Neuronal stem cell (in vitro differentiated cells): Measurements from ENCODE around the gene RASAL1.

Experiments used
- DNase-seq: peaks from one replicate; pipeline ENCODE4 v3.0.0-alpha.2; 2013; ENCODE audit warnings: low spot score
- H2AFZ ChIP-seq: one replicate; pipeline ENCODE4 v1.6.1; 2013; ENCODE audit warnings: mild to moderate bottlenecking, low read length, inconsistent platforms
- H2AK5ac ChIP-seq: 2 replicates; pipeline ENCODE4 v1.6.1; 2013; ENCODE audit warnings: low read depth, mild to moderate bottlenecking, inconsistent platforms, low read length, moderate library complexity, mixed read lengths
- H2BK120ac ChIP-seq: 2 replicates; pipeline ENCODE4 v1.6.1; 2013; ENCODE audit warnings: low read depth, mild to moderate bottlenecking, inconsistent platforms, low read length, moderate library complexity, mixed read lengths
- H2BK12ac ChIP-seq: one replicate; pipeline ENCODE4 v1.6.1; 2013; ENCODE audit warnings: low read length, inconsistent platforms
- H2BK15ac ChIP-seq: 2 replicates; pipeline ENCODE4 v1.6.1; 2013; ENCODE audit warnings: mild to moderate bottlenecking, low read length, inconsistent platforms, mixed read lengths
- H2BK5ac ChIP-seq: one replicate; pipeline ENCODE4 v1.6.1; 2013; ENCODE audit warnings: inconsistent platforms, mild to moderate bottlenecking, low read length, moderate library complexity
- H3K14ac ChIP-seq: one replicate; pipeline ENCODE4 v1.6.1; 2013; ENCODE audit warnings: low read length, inconsistent platforms
- H3K18ac ChIP-seq: 2 replicates; pipeline ENCODE4 v1.6.1; 2013; ENCODE audit warnings: low read length, inconsistent platforms
- H3K23ac ChIP-seq: 2 replicates; pipeline ENCODE4 v1.6.1; 2013; ENCODE audit warnings: low read depth, mild to moderate bottlenecking, mixed read lengths, low read length, inconsistent platforms; ENCODE audit not compliant: poor library complexity
- H3K27ac ChIP-seq: replicated peaks from 3 replicates; pipeline ENCODE4 v1.5.1; 2013; ENCODE audit warnings: low read length, inconsistent platforms
- H3K27me3 ChIP-seq, 3 experiments: 2 replicates each; pipeline ENCODE4 v1.6.1; 2013; ENCODE audit warnings: low read length in 3 of 3, mild to moderate bottlenecking in 2 of 3, inconsistent platforms in 1 of 3, low read depth in 1 of 3, mixed read lengths in 1 of 3, moderate library complexity in 1 of 3; ENCODE audit not compliant: control insufficient read depth in 3 of 3, insufficient read depth in 3 of 3
- H3K36me3 ChIP-seq, 2 donors: replicated peaks in 1 of 2; 2 replicates each; pipeline ENCODE4 v1.6.1; 2013; ENCODE audit warnings: low read length in 2 of 2; ENCODE audit not compliant: control insufficient read depth in 2 of 2, insufficient read depth in 2 of 2
- H3K4ac ChIP-seq: 2 replicates; pipeline ENCODE4 v1.6.1; 2013; ENCODE audit warnings: inconsistent platforms, mild to moderate bottlenecking, low read length, moderate library complexity
- H3K4me1 ChIP-seq, 2 donors: 1 replicate in 1 of 2; 2 replicates in 1 of 2; pipeline ENCODE4 v1.6.1; 2013; ENCODE audit warnings: low read length in 2 of 2, low read depth in 1 of 2; ENCODE audit not compliant: control insufficient read depth in 2 of 2, insufficient read depth in 1 of 2
- H3K4me2 ChIP-seq: one replicate; pipeline ENCODE4 v1.6.1; 2013; ENCODE audit warnings: mild to moderate bottlenecking, low read length, inconsistent platforms; ENCODE audit not compliant: insufficient read depth, poor library complexity, severe bottlenecking
- H3K4me3 ChIP-seq, 2 donors: 2 replicates each; pipeline ENCODE4 v1.5.1; 2013; ENCODE audit warnings: low read length in 2 of 2, mild to moderate bottlenecking in 2 of 2, inconsistent platforms in 1 of 2, moderate library complexity in 1 of 2
- H3K79me1 ChIP-seq: one replicate; pipeline ENCODE4 v1.6.1; 2013; ENCODE audit warnings: low read depth, mild to moderate bottlenecking, inconsistent platforms, low read length, moderate library complexity
- H3K9ac ChIP-seq: one replicate; pipeline ENCODE4 v1.6.1; 2013; ENCODE audit warnings: mild to moderate bottlenecking, low read depth, low read length, inconsistent platforms; ENCODE audit not compliant: poor library complexity
- H3K9me3 ChIP-seq, 2 donors: replicated peaks in 1 of 2; 2 replicates each; pipeline versions ENCODE3 to v1.6.1; 2013; ENCODE audit warnings: low read length in 2 of 2, mild to moderate bottlenecking in 2 of 2, inconsistent platforms in 1 of 2, low read depth in 1 of 2, mixed read lengths in 1 of 2, moderate library complexity in 1 of 2; ENCODE audit not compliant: control insufficient read depth in 2 of 2, insufficient read depth in 1 of 2
- H4K8ac ChIP-seq: one replicate; pipeline ENCODE4 v1.6.1; 2013; ENCODE audit warnings: low read depth, mild to moderate bottlenecking, inconsistent platforms, low read length, moderate library complexity
- H4K91ac ChIP-seq: one replicate; pipeline ENCODE4 v1.6.1; 2013; ENCODE audit warnings: low read length, low read depth, mild to moderate bottlenecking, inconsistent platforms; ENCODE audit not compliant: poor library complexity
- WGBS, 2 donors: extraction: QIAGEN DNeasy Blood & Tissue Kit; methylation state at CpG; one replicate each; pipeline ENCODE4 v1.1.7; 2013; ENCODE audit warnings: missing lambda C conversion rate in 2 of 2, mixed read lengths in 1 of 2; ENCODE audit not compliant: insufficient read length in 2 of 2, insufficient replicate concordance in 1 of 2; ENCODE audit errors: extremely low coverage in 2 of 2; 5-methylcytosine and 5-hydroxymethylcytosine counted together

Gene RASAL1

GRCh38 chr12:113070117-113070906 lies 65.2 kb downstream of the RASAL1 start:
- H3K9me3 ChIP-seq: no peaks in the 10 kb centered on the region
- no peak overlapping the region for H3K9ac ChIP-seq
- H2BK12ac ChIP-seq: no peak overlapping the region
- H3K27me3 ChIP-seq: peaks cover 0 to 16% (median 0%) of the 10 kb centered on the region in 3 experiments
- H2AFZ ChIP-seq: no peak overlapping the region
- DNase-seq: no peak
- no peak overlapping the region for H3K14ac ChIP-seq
- no peak overlapping the region for H3K4ac ChIP-seq
- no peak overlapping the region for H2BK120ac ChIP-seq
- H3K4me3 ChIP-seq: no peak overlapping the region
- H4K8ac ChIP-seq: no peak overlapping the region
- no peak overlapping the region for H2BK5ac ChIP-seq
- H3K36me3 ChIP-seq: no peaks in the 10 kb centered on the region
- H2BK15ac ChIP-seq: no peak overlapping the region
- H3K4me2 ChIP-seq: no peak overlapping the region
- no peak overlapping the region for H4K91ac ChIP-seq
- no peak overlapping the region for H3K27ac ChIP-seq
- no CpG with 5 or more reads among the region's 15 CpGs for WGBS, 2 donors
- no peaks in the 10 kb centered on the region for H3K79me1 ChIP-seq
- no peak overlapping the region for H3K18ac ChIP-seq
- H3K23ac ChIP-seq: no peak overlapping the region
- no peak overlapping the region for H2AK5ac ChIP-seq
- peaks cover 0 to 9% of the 10 kb centered on the region in 2 donors for H3K4me1 ChIP-seq

GRCh38 chr12:113069751-113070116 lies 65.8 kb downstream of the RASAL1 start:
- Histone ChIP-seq H2BK5ac (no peak overlapping the region), H3K23ac (no peak overlapping the region), H3K4me1 (peaks cover 0 to 9% of the 10 kb centered on the region in 2 donors), H3K18ac (no peak overlapping the region), H3K27ac (no peak overlapping the region), H3K4me3 (no peak overlapping the region), H2AK5ac (no peak overlapping the region), H4K91ac (no peak overlapping the region), H3K9ac (no peak overlapping the region), H2BK120ac (no peak overlapping the region), H3K14ac (no peak overlapping the region), H3K27me3 (peaks cover 0 to 11% (median 0%) of the 10 kb centered on the region in 3 experiments), H3K79me1 (no peaks in the 10 kb centered on the region), H2BK12ac (no peak overlapping the region), H4K8ac (no peak overlapping the region), H3K9me3 (no peaks in the 10 kb centered on the region), H2BK15ac (no peak overlapping the region), H2AFZ (no peak overlapping the region), H3K4me2 (no peak overlapping the region), H3K4ac (no peak overlapping the region), H3K36me3 (no peaks in the 10 kb centered on the region)
- no peak for DNase-seq
- WGBS, 2 donors: no CpG with 5 or more reads among the region's 6 CpGs

GRCh38 chr12:113069149-113069548 lies 66.4 kb downstream of the RASAL1 start:
- peaks cover 0 to 10% (median 0%) of the 10 kb centered on the region in 3 experiments for H3K27me3 ChIP-seq
- no peak overlapping the region for H3K27ac ChIP-seq
- H2AFZ ChIP-seq: no peak overlapping the region
- peak overlapping the region; percentile 49 for H2AK5ac ChIP-seq
- peaks cover 0 to 9% of the 10 kb centered on the region in 2 donors for H3K4me1 ChIP-seq
- WGBS, 2 donors: no CpG with 5 or more reads among the region's 5 CpGs
- H3K9ac ChIP-seq: no peak overlapping the region
- H2BK15ac ChIP-seq: no peak overlapping the region
- no peak overlapping the region for H3K18ac ChIP-seq
- H3K9me3 ChIP-seq: no peaks in the 10 kb centered on the region
- H4K91ac ChIP-seq: no peak overlapping the region
- H3K4me3 ChIP-seq: no peak overlapping the region
- no peak overlapping the region for H3K4ac ChIP-seq
- H2BK12ac ChIP-seq: no peak overlapping the region
- DNase-seq: no peak
- H2BK5ac ChIP-seq: no peak overlapping the region
- no peaks in the 10 kb centered on the region for H3K36me3 ChIP-seq
- no peak overlapping the region for H4K8ac ChIP-seq
- H3K4me2 ChIP-seq: no peak overlapping the region
- H2BK120ac ChIP-seq: no peak overlapping the region
- no peak overlapping the region for H3K14ac ChIP-seq
- no peak overlapping the region for H3K23ac ChIP-seq
- H3K79me1 ChIP-seq: no peaks in the 10 kb centered on the region

GRCh38 chr12:113067987-113068935 lies 67.3 kb downstream of the RASAL1 start:
- H2BK12ac ChIP-seq: no peak overlapping the region
- no peak overlapping the region for H3K23ac ChIP-seq
- DNase-seq: no peak
- no peak overlapping the region for H2AK5ac ChIP-seq
- H2BK5ac ChIP-seq: no peak overlapping the region
- WGBS, 2 donors: no CpG with 5 or more reads among the region's 10 CpGs
- H3K9me3 ChIP-seq: no peaks in the 10 kb centered on the region
- H3K4me3 ChIP-seq: no peak overlapping the region
- H3K79me1 ChIP-seq: no peaks in the 10 kb centered on the region
- no peak overlapping the region for H4K91ac ChIP-seq
- no peaks in the 10 kb centered on the region for H3K36me3 ChIP-seq
- no peak overlapping the region for H3K4ac ChIP-seq
- no peak overlapping the region for H2BK15ac ChIP-seq
- H2BK120ac ChIP-seq: no peak overlapping the region
- no peak overlapping the region for H3K4me2 ChIP-seq
- no peak overlapping the region for H3K14ac ChIP-seq
- H3K9ac ChIP-seq: no peak overlapping the region
- H3K18ac ChIP-seq: no peak overlapping the region
- no peak overlapping the region for H3K27ac ChIP-seq
- peaks cover 0 to 13% (median 0%) of the 10 kb centered on the region in 3 experiments for H3K27me3 ChIP-seq
- peaks cover 0 to 9% of the 10 kb centered on the region in 2 donors for H3K4me1 ChIP-seq
- no peak overlapping the region for H4K8ac ChIP-seq
- H2AFZ ChIP-seq: no peak overlapping the region
